ENCODE data around the gene IVNS1ABP. TPM values are rescaled to one million over a fixed set of nuclear protein-coding genes. Genes with fewer than 3 reads are reported as not detected.

IVNS1ABP gene
- total RNA-seq, 1 experiment from 2014 or later, result 57.9 TPM

GRCh38 chr1:185250063-185250462 is 67.0 kb downstream of the IVNS1ABP start (continued):
- TF ChIP-seq SIN3A (IDR thresholded peaks at IDR 0.05; ENCODE audit: low read depth) (no peak), EZH2 (IDR thresholded peaks at IDR 0.05) (no peak), YY1 (IDR thresholded peaks at IDR 0.05; ENCODE audit: extremely low read depth, insufficient replicate concordance, low read depth, low read length) (no peak), RAD21 (IDR thresholded peaks at IDR 0.05; ENCODE audit: low read depth) (no peak), ELF1 (IDR thresholded peaks at IDR 0.05; ENCODE audit: borderline replicate concordance, low read depth) (no peak), CEBPB (IDR thresholded peaks at IDR 0.05; ENCODE audit: low read depth) (no peak), SP1 (IDR thresholded peaks at IDR 0.05; ENCODE audit: low read depth) (no peak), SRF (IDR thresholded peaks at IDR 0.05; ENCODE audit: low read depth) (no peak), TCF7L2 (IDR thresholded peaks at IDR 0.05; ENCODE audit: borderline replicate concordance, extremely low read depth, insufficient read depth, insufficient read length) (no peak), POLR2AphosphoS5 (IDR thresholded peaks at IDR 0.05; ENCODE audit: low read depth, low read length) (no peak)

- RAD21 ChIA-PET (ENCODE audit: low non-redundant PET in 1 of 2, low total read pairs in 2 of 2, uncharacterized antibody in 2 of 2, unreplicated experiment in 2 of 2), result no interaction called here
- POLR2A ChIA-PET, result no interaction called here
- H3K4me1 ChIP-seq (ENCODE audit: control insufficient read depth in 1 of 2, insufficient read depth in 2 of 2, low read length in 2 of 2), result no peaks in the 10 kb centered on the region
- DNase-seq (ENCODE audit: low read depth, low spot score) (no peak), ATAC-seq (no peak)
- H4K20me1 ChIP-seq (ENCODE audit: insufficient read depth), result no peaks in the 10 kb centered on the region
- no peak overlapping the region for H3K4me3 ChIP-seq (replicated peaks in 1 of 2; ENCODE audit: low read depth in 1 of 2, low read length in 2 of 2)
- H3K9me3 ChIP-seq (ENCODE audit: control insufficient read depth in 1 of 2, insufficient read depth in 1 of 2, low read depth in 1 of 2, low read length in 2 of 2), result no peaks in the 10 kb centered on the region
- TF ChIP-seq ELF1 (IDR thresholded peaks at IDR 0.05; ENCODE audit: borderline replicate concordance, low read depth) (no peak), CEBPB (IDR thresholded peaks at IDR 0.05; ENCODE audit: low read depth) (no peak), CBX3 (IDR thresholded peaks at IDR 0.05; ENCODE audit: low read depth) (no peak), FOSL1 (IDR thresholded peaks at IDR 0.05; ENCODE audit: low read depth) (no peak), RAD21 (IDR thresholded peaks at IDR 0.05; ENCODE audit: low read depth) (no peak), EZH2 (IDR thresholded peaks at IDR 0.05) (no peak), SRF (IDR thresholded peaks at IDR 0.05; ENCODE audit: low read depth) (no peak), YY1 (IDR thresholded peaks at IDR 0.05; ENCODE audit: extremely low read depth, insufficient replicate concordance, low read depth, low read length) (no peak), ATF3 (IDR thresholded peaks at IDR 0.05) (no peak), ZFX (IDR thresholded peaks at IDR 0.05) (no peak), SIN3A (IDR thresholded peaks at IDR 0.05; ENCODE audit: low read depth) (no peak), ZNF274 (IDR thresholded peaks at IDR 0.05; ENCODE audit: low read depth, low read length) (no peak), MAX (IDR thresholded peaks at IDR 0.05) (no peak), CTCF (IDR thresholded peaks at IDR 0.05 in 2 of 3, conservative IDR thresholded peaks at IDR 0.05 in 1 of 3; ENCODE audit: borderline replicate concordance in 1 of 3, insufficient read depth in 1 of 3, low read depth in 2 of 3, low read length in 2 of 3) (no peak), POLR2A (IDR thresholded peaks at IDR 0.05; ENCODE audit: borderline replicate concordance, extremely low read depth, insufficient read depth, insufficient read length) (no peak), TCF7L2 (IDR thresholded peaks at IDR 0.05; ENCODE audit: borderline replicate concordance, extremely low read depth, insufficient read depth, insufficient read length) (no peak), ZBTB33 (IDR thresholded peaks at IDR 0.05; ENCODE audit: extremely low read depth, insufficient replicate concordance, low read length) (no peak), EGR1 (IDR thresholded peaks at IDR 0.05; ENCODE audit: low read depth) (no peak), POLR2AphosphoS5 (IDR thresholded peaks at IDR 0.05; ENCODE audit: low read depth, low read length) (no peak), EZH2phosphoT487 (IDR thresholded peaks at IDR 0.05; ENCODE audit: borderline replicate concordance) (no peak)
- no peaks in the 10 kb centered on the region for H3K27me3 ChIP-seq (ENCODE audit: insufficient read depth, low read length)
- no peaks in the 10 kb centered on the region for H3K36me3 ChIP-seq (ENCODE audit: control insufficient read depth in 1 of 2, insufficient read depth in 2 of 2, low read length in 2 of 2)
- H3K9me2 ChIP-seq (ENCODE audit: insufficient read depth), result no peaks in the 10 kb centered on the region
- intact Hi-C loops (cut with micrococcal nuclease), result no loop called here
- no peak overlapping the region for H3K4me2 ChIP-seq (ENCODE audit: low read length)
- no peak overlapping the region for H3K9ac ChIP-seq (ENCODE audit: low read length)
- H3K79me2 ChIP-seq (ENCODE audit: insufficient read depth, low read length), result no peaks in the 10 kb centered on the region
- BruUV-seq (replicated peaks), result no TSS peak
- H3K27ac ChIP-seq (ENCODE audit: low read depth, low read length), result no peak overlapping the region
- H2AFZ ChIP-seq (ENCODE audit: low read depth, low read length, poor library complexity, severe bottlenecking), result no peak overlapping the region
- CTCF ChIA-PET, result no interaction called here
Observed at GRCh38 chr1:185249563-185249962, 67.5 kb downstream of the IVNS1ABP start.

Measured in HCT116 (cell line).